H1 (cell line): ENCODE measurements around the gene IFNL1. TPM values are rescaled to one million over a fixed set of nuclear protein-coding genes. Genes with fewer than 3 reads are reported as not detected.

Experiments used
- CTCF ChIA-PET: fragments of 300-600 bp; sonication (Branson Sonifier 250); formaldehyde crosslinking; loops from one replicate; lab custom pipeline; 2021; ENCODE audit not compliant: partially characterized antibody; lab: Charles Lee
- POLR2A ChIA-PET: fragments of 300-600 bp; sonication (Branson Sonifier 250); formaldehyde crosslinking; loops from one replicate; lab custom pipeline; 2021; ENCODE audit warnings: inconsistent platforms; ENCODE audit not compliant: partially characterized antibody; lab: Charles Lee
- DNase-seq, 2 experiments: peaks; one replicate each; pipeline versions ENCODE4 v3.0.0 to v3.0.0-alpha.2; 2010 to 2022; ENCODE audit warnings: low spot score in 2 of 2, low read depth in 1 of 2, mixed read lengths in 1 of 2
- FAIRE-seq: peaks from 2 replicates; lab custom pipeline; 2011; peaks lifted over from hg19 to GRCh38; lab: Jason Lieb, UNC
- H2AFZ ChIP-seq: 2 replicates; pipeline ENCODE4 v1.8.1; 2012; ENCODE audit warnings: low read length, inconsistent platforms
- H2AK5ac ChIP-seq: 2 replicates; pipeline ENCODE4 v1.6.1; 2013; ENCODE audit warnings: low read depth, low read length
- H2BK120ac ChIP-seq: replicated peaks from 2 replicates; pipeline ENCODE3; 2013; ENCODE audit warnings: low read depth, low read length, inconsistent platforms
- H2BK12ac ChIP-seq: 2 replicates; pipeline ENCODE4 v1.6.1; 2013; ENCODE audit warnings: low read depth, low read length
- H2BK15ac ChIP-seq: 2 replicates; pipeline ENCODE4 v1.6.1; 2013; ENCODE audit warnings: low read length
- H2BK20ac ChIP-seq: 2 replicates; pipeline ENCODE4 v1.6.1; 2013; ENCODE audit warnings: low read length
- H2BK5ac ChIP-seq: 2 replicates; pipeline ENCODE4 v1.6.1; 2013; ENCODE audit warnings: low read depth, low read length
- H3K14ac ChIP-seq: 2 replicates; pipeline ENCODE4 v1.6.1; 2013; ENCODE audit warnings: inconsistent platforms; ENCODE audit not compliant: insufficient read length
- H3K18ac ChIP-seq: 2 replicates; pipeline ENCODE4 v1.6.1; 2013; ENCODE audit warnings: low read length; ENCODE audit errors: extremely low read depth
- H3K23ac ChIP-seq: 2 replicates; pipeline ENCODE4 v1.6.1; 2013; ENCODE audit warnings: inconsistent platforms; ENCODE audit not compliant: insufficient read length
- H3K23me2 ChIP-seq: 2 replicates; pipeline ENCODE4 v1.6.1; 2013; ENCODE audit warnings: low read depth, low read length
- H3K27ac ChIP-seq: 2 replicates; pipeline ENCODE4 v1.6.1; 2011; ENCODE audit warnings: low read depth, low read length, inconsistent platforms
- H3K27me3 ChIP-seq, 4 experiments: replicated peaks in 1 of 4; 1 replicate in 1 of 4; 2 replicates in 3 of 4; pipeline versions ENCODE4 v1.6.1 to v1.8.1; 2011 to 2013; ENCODE audit warnings: low read length in 3 of 4, mild to moderate bottlenecking in 3 of 4, inconsistent platforms in 2 of 4, mixed read lengths in 2 of 4, moderate library complexity in 1 of 4; ENCODE audit not compliant: control insufficient read depth in 3 of 4, insufficient read depth in 3 of 4; ENCODE audit errors: extremely low read depth in 1 of 4
- H3K36me3 ChIP-seq, 4 experiments: 2 replicates each; pipeline versions ENCODE4 v1.6.1 to v1.8.1; 2011 to 2013; ENCODE audit warnings: mild to moderate bottlenecking in 4 of 4, low read length in 3 of 4, moderate library complexity in 2 of 4, control low read depth in 1 of 4, inconsistent platforms in 1 of 4; ENCODE audit not compliant: insufficient read depth in 4 of 4, control insufficient read depth in 2 of 4
- H3K4ac ChIP-seq: replicated peaks from 2 replicates; pipeline ENCODE3; 2013; ENCODE audit warnings: low read length, low read depth, mixed read lengths, inconsistent platforms; ENCODE audit not compliant: insufficient read length
- H3K4me1 ChIP-seq, 4 experiments: replicated peaks in 1 of 4; 1 replicate in 1 of 4; 2 replicates in 3 of 4; pipeline versions ENCODE4 v1.6.1 to v1.8.1; 2011 to 2013; ENCODE audit warnings: low read length in 3 of 4, inconsistent platforms in 2 of 4, mixed read lengths in 1 of 4; ENCODE audit not compliant: insufficient read depth in 4 of 4, control insufficient read depth in 3 of 4
- H3K4me2 ChIP-seq, 2 experiments: 2 replicates each; pipeline versions ENCODE4 v1.6.1 to v1.8.1; 2011 to 2013; ENCODE audit warnings: low read depth in 2 of 2, low read length in 2 of 2, control low read depth in 1 of 2, inconsistent platforms in 1 of 2, mild to moderate bottlenecking in 1 of 2; ENCODE audit not compliant: insufficient read depth in 1 of 2
- H3K4me3 ChIP-seq, 4 experiments: fragments of 200-600, 300-600 bp in 1 of 4; sonication (generic), shearing (Covaris generic), sonication (Bioruptor Twin) in 1 of 4; 2 replicates each; pipeline versions ENCODE4 v1.5.1 to v1.8.1; 2011 to 2016; ENCODE audit warnings: low read length in 4 of 4, low read depth in 3 of 4, control low read depth in 2 of 4, inconsistent platforms in 2 of 4, mild to moderate bottlenecking in 2 of 4, mixed read lengths in 1 of 4, moderate library complexity in 1 of 4; ENCODE audit not compliant: insufficient read depth in 2 of 4; ENCODE audit errors: extremely low read depth in 1 of 4
- H3K56ac ChIP-seq: replicated peaks from 2 replicates; pipeline ENCODE3; 2013; ENCODE audit warnings: low read depth, mild to moderate bottlenecking, mixed read lengths, low read length, inconsistent platforms; ENCODE audit not compliant: insufficient read length
- H3K79me1 ChIP-seq: 2 replicates; pipeline ENCODE4 v1.6.1; 2013; ENCODE audit warnings: low read depth, low read length, control low read depth
- H3K79me2 ChIP-seq, 2 experiments: 2 replicates each; pipeline versions ENCODE4 v1.6.1 to v1.8.1; 2012 to 2013; ENCODE audit warnings: low read length in 2 of 2, mild to moderate bottlenecking in 2 of 2, inconsistent platforms in 1 of 2; ENCODE audit not compliant: insufficient read depth in 2 of 2, control insufficient read depth in 1 of 2
- H3K9ac ChIP-seq, 4 experiments: replicated peaks in 1 of 4; 1 replicate in 1 of 4; 2 replicates in 3 of 4; pipeline versions ENCODE4 v1.6.1 to v1.8.1; 2011 to 2013; ENCODE audit warnings: low read depth in 3 of 4, low read length in 3 of 4, control low read depth in 2 of 4, mild to moderate bottlenecking in 2 of 4, moderate library complexity in 2 of 4, inconsistent platforms in 1 of 4; ENCODE audit errors: extremely low read depth in 1 of 4
- H3K9me3 ChIP-seq, 2 experiments: 2 replicates each; pipeline versions ENCODE4 v1.6.1 to v1.8.1; 2012 to 2013; ENCODE audit warnings: mild to moderate bottlenecking in 2 of 2, moderate library complexity in 2 of 2, control low read depth in 1 of 2, inconsistent platforms in 1 of 2, low read depth in 1 of 2, low read length in 1 of 2, mixed read lengths in 1 of 2; ENCODE audit not compliant: insufficient read depth in 2 of 2
- H4K20me1 ChIP-seq, 2 experiments: replicated peaks in 1 of 2; 2 replicates each; pipeline versions ENCODE3 to v1.8.1; 2011 to 2013; ENCODE audit warnings: inconsistent platforms in 2 of 2, low read length in 2 of 2, mild to moderate bottlenecking in 1 of 2; ENCODE audit not compliant: insufficient read depth in 2 of 2, control insufficient read depth in 1 of 2
- H4K5ac ChIP-seq: 2 replicates; pipeline ENCODE4 v1.6.1; 2013; ENCODE audit warnings: low read length, low read depth, mixed read lengths, inconsistent platforms; ENCODE audit not compliant: insufficient read length
- H4K8ac ChIP-seq: 2 replicates; pipeline ENCODE4 v1.8.0; 2013; ENCODE audit warnings: mild to moderate bottlenecking, moderate library complexity, low read length, inconsistent platforms; ENCODE audit not compliant: insufficient read depth; ENCODE audit errors: extremely low read depth
- H4K91ac ChIP-seq: replicated peaks from 2 replicates; pipeline ENCODE3; 2013; ENCODE audit warnings: low read length, mixed read lengths, inconsistent platforms; ENCODE audit not compliant: insufficient read length
- E2F6 ChIP-seq: IDR thresholded peaks from 2 replicates; pipeline ENCODE4 v1.6.1; 2012; ENCODE audit warnings: inconsistent platforms
- JUN ChIP-seq: IDR thresholded peaks from 2 replicates; pipeline ENCODE4 v1.6.1; 2011; ENCODE audit warnings: low read depth, mild to moderate bottlenecking, improper control_type of control experiment, low read length
- RAD21 ChIP-seq, 2 experiments: IDR thresholded peaks in 1 of 2; conservative IDR thresholded peaks in 1 of 2; 2 replicates each; pipeline ENCODE4 v1.6.1; 2011; ENCODE audit warnings: low read depth in 2 of 2, low read length in 2 of 2, improper control_type of control experiment in 1 of 2, inconsistent platforms in 1 of 2, mild to moderate bottlenecking in 1 of 2, moderate library complexity in 1 of 2
- SAP30 ChIP-seq: fragments of 300-600 bp; sonication (generic); IDR thresholded peaks from 2 replicates; pipeline ENCODE4 v1.7.1; 2012; ENCODE audit warnings: low read length, moderate library complexity, mild to moderate bottlenecking, inconsistent platforms; ENCODE audit not compliant: insufficient read depth, insufficient replicate concordance
- SIRT6 ChIP-seq: IDR thresholded peaks from one replicate; pipeline ENCODE4 v1.7.1; 2012; ENCODE audit warnings: low read length, inconsistent platforms
- WGBS, 2 experiments: shearing (Covaris generic) in 1 of 2; methylation state at CpG; one replicate each; pipeline versions ENCODE4 v1.1.6 to v1.1.7; 2013 to 2015; ENCODE audit warnings: low lambda C conversion rate in 2 of 2, mixed read lengths in 2 of 2, inconsistent platforms in 1 of 2, low coverage in 1 of 2, missing lambda C conversion rate in 1 of 2; ENCODE audit not compliant: insufficient replicate concordance in 2 of 2, insufficient coverage in 1 of 2, insufficient read length in 1 of 2; ENCODE audit errors: extremely low coverage in 1 of 2, missing lambda C conversion rate in 1 of 2; 5-methylcytosine and 5-hydroxymethylcytosine counted together
- polyA plus RNA-seq, 7 experiments: library from polyadenylated mRNA; depleted of rRNA in 3 of 7; stranded (reverse) in 5 of 7; unstranded in 2 of 7; fragments of >200 nt in 5 of 7; fragments of 200-250 nt in 2 of 7; gene quantifications; 1 replicate in 5 of 7; 2 replicates in 1 of 7; 4 replicates in 1 of 7; pipeline versions ENCODE4 v1.2.1 to v1.2.3, GENCODE V29; 2011 to 2013; ENCODE audit warnings: missing spikeins in 2 of 7, mixed read lengths in 2 of 7
- total RNA-seq: library from RNA; stranded (reverse); fragmentation: NEBNext Ultra II Directional; extraction: Animal tissue kit (Norgen Biotek cat#: 25700); gene quantifications from 2 replicates; pipeline ENCODE4 v1.2.1, GENCODE V29; 2021

IFNL1 gene
- total and polyA plus RNA-seq, 2 of the 8 experiments (the other 6 are each of a cell fraction or from before 2014, with no cell fraction given), result not detected

- Histone ChIP-seq H3K18ac (no peak overlapping the region), H3K79me1 (no peaks in the 10 kb centered on the region), H3K9me3 (no peaks in the 10 kb centered on the region), H3K23me2 (no peaks in the 10 kb centered on the region), H3K27me3 (no peaks in the 10 kb centered on the region; a peak in 1 of 7 replicates), H3K4me2 (no peak overlapping the region), H2BK120ac (no peak overlapping the region), H3K4ac (no peak overlapping the region), H3K36me3 (no peaks in the 10 kb centered on the region), H3K56ac (no peak overlapping the region), H3K9ac (no peak overlapping the region), H3K79me2 (no peaks in the 10 kb centered on the region), H3K4me3 (no peak overlapping the region)
- no peak for TF ChIP-seq SIRT6
- TF ChIP-seq SAP30, result no peak
- no peak for TF ChIP-seq RAD21 (IDR thresholded peaks at IDR 0.05 in 1 of 2, conservative IDR thresholded peaks at IDR 0.05 in 1 of 2; ENCODE audit: low read depth in 2 of 2, low read length in 2 of 2)
- no peak for TF ChIP-seq E2F6
- no peak for TF ChIP-seq JUN
- TF ChIP-seq, all 59 proteins: peak for 0
- Histone ChIP-seq H2BK15ac (no peak overlapping the region), H3K4me1 (peaks cover 0 to 3% (median 0%) of the 10 kb centered on the region in 4 experiments; a peak in 3 of 7 replicates), H2BK12ac (no peak overlapping the region), H2AFZ (no peak overlapping the region), H4K91ac (no peak overlapping the region), H2AK5ac (no peak overlapping the region), H4K20me1 (no peaks in the 10 kb centered on the region), H4K5ac (no peak overlapping the region), H4K8ac (no peak overlapping the region), H2BK20ac (no peak overlapping the region), H2BK5ac (no peak overlapping the region), H3K23ac (no peak overlapping the region), H3K27ac (no peak overlapping the region), H3K14ac (no peak overlapping the region)
- FAIRE-seq, result no peak
- ChIA-PET POLR2A (interaction anchor here (0.6 kb wide), 1 partner anchor 112 kb away, joined by 5 read pairs; no protein-coding TSS in a partner anchor), CTCF (interaction anchor here (0.6 to 11.7 kb wide), 5 partner anchors 11 to 159 kb away, joined by 3 to 85 read pairs (median 3); no protein-coding TSS in a partner anchor)
- no peak for DNase-seq
- 96% methylated on average over 5 of the region's 5 CpGs; no CpG with 5 or more reads in 1 of the 2 experiments for WGBS, 2 experiments
Measured at GRCh38 chr19:39334444-39334976, 38.3 kb downstream of the IFNL1 start.
